ENCODE data around the gene L3MBTL1.

DNA sequence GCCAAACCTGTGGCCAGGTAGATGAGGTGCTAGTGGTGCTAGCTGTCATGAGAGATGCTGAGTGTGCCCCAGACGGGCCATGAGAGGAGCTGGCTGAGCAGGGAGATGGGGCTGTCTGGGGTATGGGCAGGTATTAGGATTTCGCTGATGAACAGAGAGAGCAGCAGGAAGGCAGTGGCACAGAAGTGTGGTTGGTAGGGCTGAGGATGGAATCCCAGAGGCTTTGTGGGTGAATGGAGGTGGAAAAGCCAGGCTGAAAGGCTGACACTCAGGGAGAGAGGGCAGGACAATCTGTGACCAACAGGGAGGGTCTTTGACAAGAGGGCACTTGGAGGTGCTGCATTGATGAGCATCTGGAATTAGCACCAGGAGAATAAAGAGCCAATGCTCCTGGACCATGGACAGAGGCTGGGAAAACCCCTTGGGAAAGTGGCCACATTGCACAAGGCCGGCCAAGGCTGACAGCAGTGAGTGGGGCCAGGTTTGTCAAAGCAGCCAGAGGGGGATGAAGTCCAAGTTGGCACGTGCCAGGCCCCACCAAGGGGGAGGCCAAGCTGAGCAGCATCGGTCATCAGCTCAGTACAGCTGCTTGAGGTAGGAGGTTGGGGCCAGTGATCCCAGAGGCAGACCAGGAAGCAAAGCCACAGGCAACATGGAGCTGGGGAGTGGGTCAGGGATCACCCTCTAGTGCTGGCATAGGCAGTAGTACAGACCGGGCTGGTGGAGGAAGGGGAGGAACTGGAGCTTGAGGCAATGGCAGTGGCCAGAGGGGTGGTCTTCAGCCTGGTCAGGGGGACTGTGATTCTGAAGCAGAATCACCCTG, 31.6 kb downstream of the L3MBTL1 start:
- TF ChIP-seq, protein P1, sequence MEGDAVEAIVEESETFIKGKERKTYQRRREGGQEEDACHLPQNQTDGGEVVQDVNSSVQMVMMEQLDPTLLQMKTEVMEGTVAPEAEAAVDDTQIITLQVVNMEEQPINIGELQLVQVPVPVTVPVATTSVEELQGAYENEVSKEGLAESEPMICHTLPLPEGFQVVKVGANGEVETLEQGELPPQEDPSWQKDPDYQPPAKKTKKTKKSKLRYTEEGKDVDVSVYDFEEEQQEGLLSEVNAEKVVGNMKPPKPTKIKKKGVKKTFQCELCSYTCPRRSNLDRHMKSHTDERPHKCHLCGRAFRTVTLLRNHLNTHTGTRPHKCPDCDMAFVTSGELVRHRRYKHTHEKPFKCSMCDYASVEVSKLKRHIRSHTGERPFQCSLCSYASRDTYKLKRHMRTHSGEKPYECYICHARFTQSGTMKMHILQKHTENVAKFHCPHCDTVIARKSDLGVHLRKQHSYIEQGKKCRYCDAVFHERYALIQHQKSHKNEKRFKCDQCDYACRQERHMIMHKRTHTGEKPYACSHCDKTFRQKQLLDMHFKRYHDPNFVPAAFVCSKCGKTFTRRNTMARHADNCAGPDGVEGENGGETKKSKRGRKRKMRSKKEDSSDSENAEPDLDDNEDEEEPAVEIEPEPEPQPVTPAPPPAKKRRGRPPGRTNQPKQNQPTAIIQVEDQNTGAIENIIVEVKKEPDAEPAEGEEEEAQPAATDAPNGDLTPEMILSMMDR (conservative IDR thresholded peaks at IDR 0.05 in 1 of 2, IDR thresholded peaks at IDR 0.05 in 1 of 2; ENCODE audit: low read depth in 1 of 2, low read length in 2 of 2), result no peak
- TF ChIP-seq EZH2 (IDR thresholded peaks at IDR 0.05; ENCODE audit: low read length, missing control alignments), result no peak

All from fibroblast of lung (primary cell).